ENCODE results near the gene ANAPC13.

DNA sequence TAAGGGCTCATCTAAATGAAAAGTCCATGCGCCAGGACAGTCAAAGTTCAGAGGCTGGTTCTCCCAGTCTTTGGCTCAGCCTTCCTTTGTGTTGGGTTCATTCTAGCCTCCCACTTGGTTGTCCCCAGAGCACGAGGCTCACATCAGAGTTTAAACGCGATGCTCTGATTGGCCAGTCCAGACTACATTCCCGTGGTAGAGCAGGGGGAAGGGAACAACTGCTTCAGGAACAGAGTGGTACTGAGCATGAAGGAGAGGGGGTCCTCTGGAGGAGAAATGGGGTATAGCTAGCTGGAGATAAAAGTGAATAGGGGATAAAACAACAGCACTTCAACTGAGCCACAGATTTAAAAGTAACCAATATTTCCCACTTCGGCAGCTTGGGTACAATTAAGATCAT is 32.2 kb downstream of the ANAPC13 start:
- TF ChIP-seq POLR2AphosphoS5 (IDR thresholded peaks at IDR 0.05) (no peak), POLR2A (IDR thresholded peaks at IDR 0.05) (no peak)

Measured in prostate gland (tissue), 1 donor.